Prostate gland (tissue), 2 donors: ENCODE measurements around the gene TNFSF13B.

ENCODE experiments used
- CTCF ChIP-seq, 4 experiments: fragments of 200-600 bp in 2 of 4; fragments of 450-650 bp in 2 of 4; sonication (generic) in 2 of 4; IDR thresholded peaks; 1 replicate in 3 of 4; 2 replicates in 1 of 4; pipeline ENCODE4 v1.5.1; 2016 to 2019; ENCODE audit warnings: antibody characterized with exemption in 4 of 4, mild to moderate bottlenecking in 2 of 4, moderate library complexity in 2 of 4
- POLR2A ChIP-seq: fragments of 450-650 bp; IDR thresholded peaks from one replicate; pipeline ENCODE4 v1.6.1; 2016; ENCODE audit warnings: antibody characterized with exemption, mild to moderate bottlenecking
- POLR2AphosphoS5 ChIP-seq: sonication (generic); formaldehyde crosslinking; IDR thresholded peaks from one replicate; pipeline ENCODE4 v1.6.1; 2017; ENCODE audit warnings: antibody characterized with exemption

DNA sequence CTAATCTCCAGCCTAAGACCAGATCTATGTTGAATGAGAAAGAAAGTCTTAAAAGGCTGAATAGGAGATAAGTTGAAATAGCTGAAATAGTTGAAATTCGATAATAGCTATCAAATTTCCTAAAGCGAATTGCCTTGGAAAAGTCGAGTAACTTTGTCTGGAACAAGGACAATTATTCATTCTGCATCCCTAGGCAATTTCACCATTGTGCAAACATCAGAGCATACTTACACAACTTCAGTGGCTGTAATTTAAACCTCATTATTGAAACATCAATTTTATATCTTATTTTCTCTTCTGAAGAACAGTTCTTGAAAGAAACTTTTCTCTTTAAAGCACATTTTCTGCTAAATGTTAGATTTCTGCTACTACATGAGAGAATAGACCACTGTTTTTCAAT lies 13.6 kb downstream of the TNFSF13B start:
- no peak for TF ChIP-seq CTCF (IDR thresholded peaks at IDR 0.05)
- no peak for TF ChIP-seq POLR2A
- TF ChIP-seq POLR2AphosphoS5, result no peak
